HG03439 (cell line): ENCODE data around the gene KIDINS220.

Experiments used
- ATAC-seq: cut with Tn5 transposase; IDR thresholded peaks from one replicate; pipeline ENCODE4 v1.9.1; 2021; ENCODE audit warnings: mild to moderate bottlenecking, moderate library complexity; ENCODE audit not compliant: unreplicated experiment

The KIDINS220 gene

DNA sequence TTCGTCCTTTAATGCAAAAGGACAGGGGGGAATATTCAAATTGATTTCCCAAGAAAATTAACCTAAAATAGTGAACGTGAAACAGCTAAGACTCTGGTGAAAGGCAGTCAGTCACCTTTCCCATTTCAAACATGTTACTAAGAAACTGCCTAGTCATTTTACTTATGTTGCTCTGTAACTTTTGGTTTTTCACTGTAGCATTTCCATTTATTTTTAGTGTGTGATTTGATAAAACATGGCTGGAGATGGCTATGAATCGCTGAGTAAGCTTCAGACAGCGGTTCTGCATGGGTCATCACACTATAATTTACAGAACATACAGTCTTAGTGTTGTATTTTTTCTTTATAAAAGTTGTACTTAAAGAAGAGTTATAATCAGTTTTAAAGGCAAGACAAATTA lies 16.0 kb upstream of the KIDINS220 start:
- no peak for ATAC-seq

- no peak for ATAC-seq
These were observed 14.6 kb upstream of the KIDINS220 start for GRCh38 chr2:8851811-8852560.

DNA sequence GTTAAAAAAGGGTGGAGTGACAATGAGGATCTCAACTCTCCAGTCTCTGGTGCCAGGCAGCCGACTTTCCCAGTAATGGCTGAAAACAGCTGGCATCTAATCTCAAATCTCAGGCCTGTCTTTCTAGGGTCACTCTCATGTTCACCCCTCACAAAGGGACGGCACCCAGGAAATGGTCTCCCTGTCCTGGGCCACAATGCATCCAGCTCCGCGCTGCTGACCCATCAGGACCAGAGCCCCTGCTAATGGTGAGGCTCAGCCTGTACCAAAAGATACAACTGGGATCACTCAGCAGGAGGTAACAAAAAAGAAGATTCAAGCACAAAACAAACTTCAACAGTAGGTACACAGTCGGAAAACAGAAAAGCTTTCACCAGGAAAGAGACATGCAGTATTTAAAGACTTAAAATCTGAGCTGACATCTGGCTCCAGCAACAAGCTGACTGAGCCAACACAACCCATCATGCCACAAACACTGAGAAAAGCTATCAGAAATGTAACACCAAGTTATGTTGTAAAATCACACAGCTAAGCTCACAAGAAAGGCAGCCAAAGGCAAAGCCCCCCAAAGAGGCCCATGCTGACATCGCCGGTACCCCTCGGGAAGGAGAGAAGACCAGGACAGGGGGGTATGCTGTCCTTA lies 13.6 kb upstream of the KIDINS220 start:
- no peak for ATAC-seq

- no peak for ATAC-seq
These were observed 11.9 kb upstream of the KIDINS220 start for GRCh38 chr2:8849327-8849726.

DNA sequence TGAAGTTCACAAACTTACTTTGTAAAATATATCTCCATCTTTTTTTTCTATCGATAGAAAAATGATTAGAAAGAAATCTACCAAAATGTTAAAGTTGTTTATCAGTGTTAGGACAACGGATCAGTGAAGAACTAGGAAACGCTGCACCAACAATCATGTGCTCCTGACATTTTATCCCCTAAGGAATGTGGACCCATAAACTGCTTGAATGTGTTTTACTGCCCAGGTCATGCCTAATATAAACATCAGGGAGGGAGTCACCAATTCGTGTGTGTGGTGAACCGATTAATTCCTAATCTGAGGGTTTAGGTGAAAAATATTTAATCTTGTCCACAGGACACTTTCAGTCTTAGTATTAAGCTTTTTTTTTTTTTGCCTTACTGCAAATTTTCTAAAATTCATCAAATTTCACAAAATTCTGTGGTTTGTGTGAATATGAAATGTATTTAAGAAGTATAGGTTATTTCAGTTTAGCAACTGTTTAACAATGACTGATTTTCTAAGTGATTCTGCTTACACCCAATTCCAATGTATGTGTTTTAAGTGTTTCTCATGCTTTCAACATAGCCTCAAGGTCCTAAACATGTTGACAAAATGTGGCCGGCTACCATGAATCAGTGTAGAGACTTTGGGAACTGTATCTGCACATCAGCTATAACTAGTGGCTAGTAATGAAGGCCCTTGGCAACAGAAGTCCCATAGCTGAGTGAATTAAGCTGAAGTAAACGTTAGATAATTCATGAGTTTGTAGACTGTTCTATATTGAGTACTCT lies 11.1 kb upstream of the KIDINS220 start:
- no peak for ATAC-seq

DNA sequence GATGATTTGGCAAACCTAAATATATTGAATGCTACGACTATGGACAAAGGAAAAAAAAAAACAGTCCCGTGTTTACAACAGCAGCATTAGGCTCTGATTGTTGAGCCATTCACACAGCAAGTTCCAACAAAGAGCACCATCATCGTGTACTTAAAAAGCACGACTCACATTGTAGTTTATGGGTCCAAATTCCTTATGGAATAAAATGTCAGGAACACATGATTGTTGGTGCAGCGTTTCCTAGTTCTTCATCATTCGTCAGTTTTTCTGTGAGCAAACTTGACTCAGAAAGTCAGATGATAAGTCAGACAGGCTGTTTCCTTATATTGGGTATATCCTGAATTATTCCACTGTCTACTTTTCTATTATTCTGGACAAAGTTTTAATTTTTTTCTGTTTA lies 10.0 kb upstream of the KIDINS220 start:
- no peak for ATAC-seq

DNA sequence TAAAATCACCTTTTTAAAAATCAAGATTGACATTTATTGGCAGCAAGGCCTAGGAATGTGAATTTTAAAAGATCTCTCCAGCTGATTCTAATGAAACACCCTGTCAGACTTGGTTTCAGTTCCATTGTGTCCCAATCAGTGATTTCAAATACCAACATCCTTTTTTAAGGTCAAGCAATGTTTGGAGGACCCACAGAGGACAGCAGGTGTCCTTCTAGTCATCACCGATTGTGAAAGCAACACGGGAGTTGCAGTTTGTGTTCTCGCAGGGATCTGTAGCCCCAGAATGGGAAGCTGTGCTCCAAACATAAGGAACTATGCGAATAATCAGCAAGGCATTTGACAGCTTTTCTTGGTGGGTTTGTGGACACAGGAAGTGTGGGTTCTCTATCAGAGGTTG lies 4.5 kb upstream of the KIDINS220 start:
- no peak for ATAC-seq

- ATAC-seq: no peak
These were observed 3.2 kb upstream of the KIDINS220 start for GRCh38 chr2:8840475-8841091.

DNA sequence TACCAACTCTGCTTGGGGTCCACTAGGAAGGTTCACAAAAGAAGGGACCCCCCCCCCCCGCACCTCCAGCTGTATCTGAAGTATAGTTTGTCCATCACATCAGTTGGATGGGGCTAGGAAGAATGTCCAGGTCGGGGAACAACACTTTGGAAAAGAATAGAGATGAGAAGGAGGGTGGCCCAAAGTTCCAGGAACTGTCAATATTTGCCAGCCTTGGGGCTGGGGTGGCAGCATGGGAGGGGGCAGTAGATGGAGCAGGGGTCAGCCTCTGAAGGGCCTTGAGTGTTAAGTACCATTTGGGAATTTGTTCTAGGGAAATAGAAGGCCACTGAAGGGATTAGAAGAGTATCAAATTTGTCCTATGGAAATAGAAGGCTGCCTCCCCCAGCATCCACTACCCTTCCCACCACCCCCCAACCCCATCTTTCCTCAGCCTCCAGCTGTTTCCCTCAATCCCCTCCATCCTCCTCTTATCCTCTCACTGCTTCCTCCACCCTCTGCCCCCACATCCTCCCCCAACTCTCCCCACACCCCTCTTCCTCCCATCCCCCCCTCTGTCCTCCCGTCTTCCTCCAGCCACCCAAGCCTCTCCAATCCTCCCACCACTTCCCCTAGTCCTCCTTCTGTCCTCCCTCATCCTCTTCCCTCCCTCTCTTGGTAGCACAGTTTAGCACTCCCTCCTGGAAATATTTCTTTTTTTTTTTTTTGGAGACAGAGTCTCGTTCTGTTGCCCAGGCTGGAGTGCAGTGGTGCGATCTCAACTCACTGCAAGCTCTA lies 2.0 kb upstream of the KIDINS220 start:
- no peak for ATAC-seq

GRCh38 chr2:8837795-8838140 lies 355 bp upstream of the KIDINS220 start:
- no peak for ATAC-seq

- ATAC-seq: no peak
These were observed 2.1 kb downstream of the KIDINS220 start for GRCh38 chr2:8835279-8835678.

DNA sequence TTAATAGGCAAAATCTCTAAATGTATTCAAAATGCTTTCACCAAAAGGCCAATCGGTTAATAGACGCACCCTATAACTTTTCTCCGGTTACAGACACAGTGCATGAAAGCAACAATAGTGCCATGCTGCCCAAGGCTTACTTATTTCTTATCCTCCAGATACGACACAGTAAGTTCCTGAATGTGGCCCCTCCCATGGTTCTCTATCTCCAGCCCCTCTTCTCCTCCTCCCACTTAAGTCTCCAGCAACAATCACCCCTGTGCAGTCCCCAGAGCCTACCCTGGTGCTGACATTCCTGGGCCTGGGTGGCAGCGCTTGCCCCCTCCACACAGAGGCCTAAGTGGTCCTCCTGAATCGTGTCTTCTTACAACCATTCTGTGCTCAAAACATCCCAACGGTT lies 3.6 kb downstream of the KIDINS220 start:
- ATAC-seq: no peak

GRCh38 chr2:8831516-8831915 lies 5.9 kb downstream of the KIDINS220 start:
- ATAC-seq: no peak

DNA sequence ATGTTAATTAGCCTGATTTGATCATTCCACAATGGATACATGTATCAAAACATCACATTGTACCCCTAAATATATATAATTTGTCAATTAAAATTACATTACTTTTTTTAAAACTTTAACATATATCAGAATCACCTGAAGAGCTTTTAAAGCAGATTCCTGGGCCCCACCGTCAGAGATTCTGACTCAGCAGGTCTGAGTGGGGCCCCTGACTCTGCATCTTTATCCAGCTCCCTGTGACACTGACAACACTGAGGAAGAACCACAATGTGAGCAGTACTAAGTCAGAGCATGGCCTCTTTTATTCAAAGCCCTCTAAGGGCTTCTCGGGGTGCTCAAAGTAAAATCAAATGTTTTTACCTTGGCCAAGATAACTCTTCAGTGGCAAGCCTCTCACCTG lies 9.7 kb downstream of the KIDINS220 start:
- no peak for ATAC-seq

GRCh38 chr2:8822218-8822617 lies 15.2 kb downstream of the KIDINS220 start:
- ATAC-seq: no peak

- ATAC-seq: no peak
These were observed 15.9 kb downstream of the KIDINS220 start for GRCh38 chr2:8821276-8822217.

DNA sequence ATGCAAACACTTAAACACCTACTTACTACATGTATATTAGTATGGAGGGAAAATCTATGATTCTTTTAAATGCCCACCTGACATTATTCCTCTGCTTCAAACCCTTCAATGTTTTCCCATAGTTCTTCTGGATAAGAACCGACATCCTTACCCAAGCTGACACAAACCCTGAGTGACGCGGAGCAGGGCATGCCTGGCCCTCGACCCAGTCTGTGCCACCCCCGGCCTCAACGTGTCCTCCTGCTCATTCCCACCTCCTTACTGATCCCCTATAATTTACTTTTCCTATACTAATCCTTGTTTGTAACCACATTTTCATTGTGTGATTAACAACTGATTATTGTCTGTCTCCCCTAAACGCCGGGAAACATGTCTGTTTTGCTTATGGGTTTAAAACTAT lies 17.5 kb downstream of the KIDINS220 start:
- ATAC-seq: no peak

DNA sequence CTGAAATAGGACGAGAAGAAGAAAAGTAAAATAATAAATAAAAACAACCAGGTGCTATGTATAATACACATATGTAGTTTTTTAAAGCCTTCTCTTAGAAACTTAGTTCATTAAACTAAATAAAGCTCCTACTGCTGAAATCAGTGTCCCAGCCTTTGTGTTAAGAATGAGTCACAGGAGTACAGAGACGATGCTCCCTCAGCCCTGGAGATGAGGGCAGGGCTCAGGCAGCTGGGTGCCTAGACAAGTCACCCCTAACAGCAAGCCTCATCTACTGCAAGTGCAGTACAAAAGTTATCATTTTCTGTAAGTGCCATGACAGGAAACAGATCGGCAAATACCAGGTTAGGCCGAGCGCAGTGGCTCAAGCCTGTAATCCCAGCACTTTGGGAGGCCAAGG lies 18.2 kb downstream of the KIDINS220 start:
- ATAC-seq: no peak

DNA sequence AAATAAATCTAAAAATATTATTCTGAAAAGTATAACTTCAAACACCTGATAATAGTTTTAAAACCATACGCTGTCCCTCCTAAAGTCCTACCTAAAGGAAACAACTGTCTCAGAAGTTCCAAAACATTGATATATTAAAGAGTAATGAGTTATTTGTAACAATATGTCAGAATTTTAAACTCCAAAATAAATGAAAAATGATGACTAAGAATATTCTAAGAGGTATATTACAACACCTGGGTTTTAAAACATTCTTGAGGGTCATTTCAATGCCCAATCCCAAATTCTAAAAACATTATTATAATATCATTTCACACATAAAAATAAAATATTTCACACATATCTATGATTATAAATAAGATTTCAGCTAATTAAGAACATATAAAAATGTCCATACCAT lies 20.2 kb downstream of the KIDINS220 start:
- ATAC-seq: no peak
